HL-60/S4 treated with phorbol 12-myristate 13-acetate at 8.2 ng/mL for 4 days and 3 days (cell line): ENCODE results near the gene MACROD1.

ENCODE experiments used
- in situ Hi-C: fragments of 300-500 bp; cut with MboI; formaldehyde crosslinking; loops from 2 replicates; pipeline ENCODE4 v1.15.0; 2022; ENCODE audit warnings: low sequenced_read_pairs

Gene MACROD1

DNA sequence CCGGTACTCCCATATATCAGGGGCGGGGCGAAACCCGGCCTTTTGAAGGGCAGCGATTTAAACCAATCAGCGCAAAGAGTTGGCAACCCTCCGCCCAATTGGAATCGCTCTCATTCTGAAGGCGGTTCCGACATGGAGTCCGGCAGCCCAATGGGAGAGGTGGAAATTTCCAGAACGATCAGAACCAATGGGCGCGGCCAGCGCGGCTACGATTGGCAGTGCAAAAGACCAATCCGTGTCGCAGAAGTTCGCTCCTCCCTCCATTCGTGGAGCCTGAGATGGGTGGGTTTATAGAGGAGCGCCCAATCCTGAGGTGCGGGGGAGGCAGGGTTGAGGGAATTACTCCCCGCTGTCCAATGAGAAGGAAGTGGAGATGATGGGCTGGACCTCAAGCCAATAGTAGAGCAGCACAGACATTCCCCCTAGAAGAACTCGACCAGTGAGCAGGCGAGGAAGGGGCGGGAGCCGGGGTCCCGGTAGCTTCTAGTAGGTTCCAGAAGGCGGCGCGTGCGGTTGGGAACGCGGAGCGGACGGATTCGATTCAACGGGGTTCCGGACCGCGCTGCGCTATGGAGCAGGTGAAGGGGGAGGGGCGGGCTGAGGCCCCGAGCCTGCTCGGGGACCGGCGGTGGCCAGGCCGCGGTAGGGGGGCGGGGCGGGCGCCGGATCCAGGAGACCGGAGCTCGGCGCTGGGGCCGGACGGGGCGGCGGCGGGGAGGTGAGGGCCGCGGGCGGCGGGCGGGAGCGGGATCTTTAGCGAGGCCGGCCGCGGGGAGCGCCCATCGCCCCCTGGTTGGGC lies 20.0 kb upstream of the MACROD1 start, which contains the start of gene STIP1:
Gene STIP1 (plus strand): TSS at position 479 of the 799 bp plus-strand sequence. CDS start 91 bp downstream, at position 570.
- in situ Hi-C loops = no loop called here

DNA sequence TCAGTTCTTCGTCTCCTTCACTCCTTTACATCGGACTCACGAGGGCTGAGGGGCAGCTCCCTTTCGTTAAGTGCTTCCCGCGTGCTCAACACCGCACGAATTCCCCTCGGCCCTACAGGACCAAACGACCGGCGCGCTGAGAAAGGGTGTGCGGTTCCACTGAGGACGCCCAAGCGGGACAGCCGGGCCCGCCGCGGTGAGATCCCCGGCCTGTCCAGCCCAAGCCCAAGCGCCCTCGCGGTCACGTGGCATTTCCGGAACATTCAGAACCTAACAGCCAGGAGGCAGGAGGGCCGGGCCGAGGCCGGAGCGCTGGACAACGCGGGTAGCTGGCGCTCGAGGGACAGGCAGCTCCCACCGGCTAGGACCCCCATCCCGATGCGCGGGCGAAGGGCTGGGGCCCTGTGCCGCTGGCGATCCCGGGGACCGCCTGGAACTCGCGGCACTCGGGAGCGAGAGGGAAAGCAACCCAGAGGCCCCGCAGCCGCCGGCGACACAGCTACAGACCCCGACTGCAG lies 19.3 kb upstream of the MACROD1 start:
- in situ Hi-C loops = no loop called here

DNA sequence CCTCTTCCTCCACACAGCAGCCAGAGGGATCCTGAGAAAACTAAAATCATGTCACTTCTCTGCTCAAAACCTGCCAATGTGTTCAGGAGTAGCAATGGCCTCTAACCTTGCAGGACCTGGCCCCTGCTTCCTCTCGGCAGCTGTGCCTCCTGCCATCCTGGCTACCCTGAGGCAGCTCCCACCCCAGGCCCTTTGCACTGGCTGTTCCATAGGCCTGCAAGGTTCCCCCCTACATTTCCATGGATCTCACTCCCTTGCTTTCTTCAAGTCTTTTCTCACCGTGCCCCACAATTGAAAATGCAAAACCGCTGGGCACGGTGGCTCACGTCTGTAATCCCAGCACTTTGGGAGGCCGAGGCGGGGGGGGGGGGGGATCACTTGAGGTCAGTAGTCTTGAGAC lies 18.0 kb upstream of the MACROD1 start:
- in situ Hi-C loops = no loop called here

DNA sequence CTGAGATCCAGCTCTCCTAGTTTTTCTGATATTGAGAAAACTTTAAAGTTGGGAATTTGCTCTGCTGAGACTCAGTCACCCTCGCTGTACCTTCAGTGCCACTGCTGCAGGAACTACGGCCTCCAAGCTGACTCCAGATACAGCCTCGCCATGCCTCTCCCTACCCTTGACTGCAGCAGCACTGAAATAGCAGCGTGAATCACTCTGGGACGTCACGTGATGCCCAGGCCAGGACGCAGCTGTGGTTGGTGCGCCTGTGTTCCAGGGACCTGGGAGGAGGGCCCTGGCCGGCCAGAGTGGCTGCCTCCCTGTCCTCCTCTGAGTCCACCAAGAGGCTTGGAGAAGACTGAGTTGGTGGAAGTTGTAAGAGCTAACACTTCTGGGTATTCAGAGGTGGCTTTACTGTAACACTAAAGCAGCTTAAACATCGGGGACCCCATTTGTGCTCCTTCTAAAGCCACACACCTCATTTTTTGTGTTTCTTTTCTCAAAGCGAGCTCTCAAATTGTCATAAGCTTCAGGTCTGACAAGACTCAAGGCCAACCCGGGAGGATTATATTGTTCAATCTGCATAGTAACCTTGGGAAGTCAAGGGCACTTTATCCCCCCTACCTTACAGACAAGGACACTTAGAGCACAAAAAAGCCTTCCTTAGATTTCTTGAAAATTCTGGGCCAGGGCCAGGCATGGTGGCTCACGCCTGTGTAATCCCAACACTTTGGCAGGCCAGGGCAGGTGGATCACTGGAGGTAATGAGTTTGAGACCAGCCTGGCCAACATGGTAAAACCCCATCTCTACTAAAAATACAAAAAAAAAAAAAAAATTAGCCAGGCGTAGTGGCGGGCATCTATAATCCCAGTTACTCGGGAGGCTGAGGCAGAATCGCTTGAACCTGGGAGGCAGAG lies 15.8 kb upstream of the MACROD1 start:
- in situ Hi-C loops = no loop called here

DNA sequence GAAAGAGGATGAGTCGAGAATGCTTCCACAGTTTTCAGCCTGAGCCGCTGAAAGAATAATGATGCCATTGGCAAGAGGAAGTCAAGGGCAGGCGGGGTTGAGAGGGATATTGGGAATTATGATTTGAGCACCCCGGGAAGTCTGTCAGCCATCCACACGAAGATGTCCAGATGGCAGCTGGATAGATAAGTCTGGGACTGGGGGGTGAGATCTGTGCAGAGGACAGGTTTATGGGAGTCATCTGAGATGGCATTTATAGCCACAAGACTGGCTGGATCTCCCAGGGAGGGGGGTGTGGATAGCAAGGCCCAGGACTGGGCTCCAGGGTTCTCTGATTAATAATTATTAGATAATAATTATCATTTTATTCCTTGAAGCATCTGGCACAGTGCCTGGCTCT lies 15.0 kb upstream of the MACROD1 start:
- in situ Hi-C loops = no loop called here

DNA sequence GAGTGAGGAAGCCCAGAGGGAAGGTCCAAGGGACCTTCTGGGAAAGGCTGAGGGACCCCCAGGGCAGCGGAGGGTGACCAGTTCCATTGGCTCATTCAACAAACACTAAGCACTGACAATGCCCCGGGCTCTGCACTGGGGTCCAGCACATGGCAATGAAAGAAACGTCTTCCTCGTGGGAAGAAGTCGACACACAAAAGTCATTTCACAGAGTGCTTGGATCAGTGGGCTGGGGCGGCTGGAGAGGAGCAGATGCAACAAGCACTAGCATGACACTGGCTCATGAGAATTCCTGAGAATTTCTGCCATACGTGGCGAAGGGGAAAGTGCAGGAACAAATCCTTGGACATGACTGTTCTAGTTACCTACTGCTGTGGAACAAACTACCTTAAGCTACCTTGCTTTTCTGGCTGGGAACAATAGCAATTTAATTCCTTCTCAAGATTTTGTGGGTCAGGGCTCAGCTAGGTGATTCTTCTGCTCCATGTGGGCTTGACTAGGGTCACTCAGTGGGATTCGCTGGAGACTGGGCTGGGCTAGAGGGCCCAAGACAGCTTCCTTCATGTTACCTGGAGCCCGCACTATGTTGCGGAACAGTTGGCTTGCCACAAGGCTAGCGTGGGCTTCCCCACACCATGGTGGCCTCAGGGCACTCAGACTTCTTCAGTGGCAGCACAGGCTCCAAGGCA lies 13.2 kb upstream of the MACROD1 start:
- in situ Hi-C loops = no loop called here

DNA sequence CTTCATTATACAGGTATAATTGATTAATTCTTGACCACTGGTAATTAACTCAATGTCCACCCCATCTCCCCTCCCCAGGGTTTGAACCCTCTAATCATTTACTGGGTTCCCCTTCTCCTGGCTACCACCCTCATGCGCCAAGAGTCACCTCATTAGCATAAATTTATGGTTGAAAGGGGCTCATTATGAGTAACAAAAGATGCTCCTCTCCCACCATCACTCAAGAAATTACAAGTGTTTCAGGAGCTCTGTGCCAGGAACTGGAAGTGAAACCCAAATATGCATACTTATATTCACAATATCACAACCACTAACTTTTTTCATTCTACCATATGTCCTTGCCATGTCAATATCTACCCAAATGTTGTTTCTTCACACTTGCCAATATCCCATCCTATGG lies 12.3 kb upstream of the MACROD1 start:
- in situ Hi-C loops = no loop called here

DNA sequence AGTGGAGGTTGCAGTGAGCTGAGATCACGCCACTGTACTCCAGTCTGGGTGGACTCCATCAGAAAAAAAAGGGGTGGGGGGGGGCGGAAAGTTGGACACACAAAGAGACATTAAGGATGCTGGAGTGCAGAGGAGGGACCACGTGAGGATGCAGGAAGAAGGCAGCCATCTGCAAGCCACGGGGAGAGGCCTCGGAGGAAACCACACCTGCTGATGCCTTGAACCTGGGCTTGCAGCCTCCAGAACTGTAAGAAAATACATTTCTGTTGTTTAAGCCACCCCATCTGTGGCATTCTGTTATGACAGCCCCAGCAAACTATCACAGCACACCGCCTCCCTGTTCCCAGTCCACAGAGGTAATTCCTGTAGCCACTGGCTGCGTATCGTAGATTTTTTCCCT lies 10.8 kb upstream of the MACROD1 start:
- in situ Hi-C loops = no loop called here

DNA sequence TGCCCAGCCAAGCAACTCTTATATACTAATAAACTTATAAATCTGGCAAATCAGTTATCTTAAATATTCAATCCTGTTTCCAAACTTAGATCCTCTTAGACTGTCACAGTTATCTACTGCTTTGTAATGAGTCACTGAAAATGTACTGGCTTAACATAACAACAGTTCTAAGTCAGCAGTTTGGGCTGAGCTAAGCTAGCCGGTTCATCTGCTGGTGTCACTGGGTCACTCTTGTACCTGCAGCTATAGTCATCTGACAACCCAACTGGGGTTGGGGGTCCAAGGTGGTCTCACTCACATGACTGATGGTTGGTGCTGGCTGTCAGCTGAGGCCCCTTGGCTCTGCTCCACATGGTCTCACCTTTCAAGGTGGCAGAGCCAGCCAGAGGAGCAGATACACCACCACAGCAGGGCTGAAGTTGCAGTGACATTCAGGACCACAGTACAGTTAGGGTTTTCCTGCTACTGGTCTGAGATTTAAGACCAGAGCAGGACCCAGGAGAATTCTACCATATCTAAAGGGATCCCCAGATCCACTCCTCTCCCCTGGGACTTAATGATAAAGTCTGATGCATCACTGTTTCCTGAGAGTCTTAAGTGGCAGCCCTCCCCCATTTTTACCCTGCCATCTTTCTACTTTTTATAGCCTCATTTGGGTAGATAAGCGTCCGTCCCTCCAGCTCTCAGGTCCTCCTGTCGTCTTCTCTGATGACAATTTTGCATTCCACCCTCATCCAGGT lies 7.9 kb upstream of the MACROD1 start:
- in situ Hi-C loops = loop anchor here (25.0 kb wide), 1 partner anchor 336 kb away; the partner anchor contains the start of gene MARK2

DNA sequence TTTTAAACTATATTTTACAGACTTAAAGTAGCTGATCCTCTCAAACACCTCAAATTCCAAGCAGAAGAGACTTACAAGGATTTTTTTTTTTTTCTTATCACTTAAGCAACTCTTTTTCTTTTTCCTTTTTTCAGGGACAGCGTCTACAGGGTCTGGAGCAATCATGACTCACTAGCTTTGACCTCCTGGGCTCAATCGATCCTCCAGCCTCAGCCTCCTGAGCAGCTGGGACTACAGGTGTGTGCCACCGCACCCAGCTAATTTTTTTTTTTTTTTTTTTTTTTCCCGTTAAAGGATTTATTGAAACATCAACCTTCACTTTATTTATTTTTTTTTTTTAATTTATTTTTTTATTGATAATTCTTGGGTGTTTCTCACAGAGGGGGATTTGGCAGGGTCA lies 4.5 kb upstream of the MACROD1 start:
- in situ Hi-C loops = loop anchor here (25.0 kb wide), 1 partner anchor 333 kb away; the partner anchor contains the start of gene MARK2

DNA sequence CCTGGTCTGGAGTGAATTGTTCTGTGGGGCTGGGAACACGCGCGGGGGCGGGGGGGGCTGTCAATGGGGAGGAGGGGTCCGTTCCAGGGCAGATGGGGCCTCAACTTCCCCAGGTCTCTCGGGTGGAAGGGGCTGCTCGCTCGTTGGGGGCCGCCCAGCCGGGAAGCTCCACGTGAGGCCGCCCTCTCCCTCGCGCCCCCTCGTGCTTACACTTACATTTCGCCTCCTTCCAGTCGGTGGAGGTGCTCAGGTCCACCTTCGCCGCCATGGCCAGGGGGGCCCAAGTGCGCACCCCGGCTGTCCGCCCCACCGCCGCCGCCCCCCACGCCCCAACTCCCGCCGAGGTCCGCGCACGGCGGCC lies 452 bp downstream of the MACROD1 start:
- in situ Hi-C loops = loop anchor here (25.0 kb wide), 1 partner anchor 328 kb away; the partner anchor contains the start of gene MARK2

DNA sequence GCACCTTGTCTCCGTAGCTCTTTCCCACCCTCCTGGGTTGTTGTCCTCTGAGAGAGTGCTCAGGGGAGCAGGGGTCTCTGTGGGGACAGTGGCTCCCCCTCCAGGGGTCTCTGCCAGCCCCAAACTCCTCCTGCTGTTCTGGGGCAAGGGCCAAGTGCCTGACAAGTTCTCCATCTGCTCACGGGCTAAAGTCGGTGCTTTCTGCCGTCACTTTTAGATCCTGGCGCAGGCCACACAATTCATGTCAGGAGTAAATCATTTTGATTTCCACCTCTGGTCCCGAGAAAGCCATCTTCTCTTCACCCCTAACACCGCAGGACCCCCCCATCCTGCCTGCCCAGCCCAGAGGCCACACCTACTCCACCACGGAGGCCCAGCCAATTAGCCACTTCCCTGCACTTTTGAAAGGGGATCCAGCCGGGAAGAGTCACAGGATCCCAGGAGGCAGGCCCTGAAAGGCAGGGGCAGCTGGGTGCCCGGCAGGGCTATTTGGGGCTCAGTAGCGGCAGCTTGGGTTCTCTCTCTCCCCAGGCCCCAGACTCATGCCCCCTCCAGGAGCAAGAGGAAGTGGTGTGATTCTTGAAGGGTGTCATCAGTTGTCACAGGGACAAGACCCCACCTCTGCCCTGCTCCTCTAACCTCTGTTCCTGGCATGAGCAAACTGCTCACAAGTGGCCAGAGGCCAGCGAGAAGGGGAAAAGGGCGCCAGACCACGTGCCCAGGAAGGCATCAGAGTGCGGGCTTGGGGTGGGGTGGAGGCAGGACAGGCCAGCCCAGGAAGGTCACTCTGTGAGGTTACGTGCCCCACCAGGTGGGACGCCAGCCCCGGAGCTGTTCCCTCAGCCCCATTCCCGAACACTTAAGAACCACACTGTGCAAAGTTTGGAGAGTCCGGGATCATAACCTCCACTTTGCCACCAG lies 1.3 kb downstream of the MACROD1 start:
- in situ Hi-C loops = loop anchor here (25.0 kb wide), 1 partner anchor 327 kb away; the partner anchor contains the start of gene MARK2

DNA sequence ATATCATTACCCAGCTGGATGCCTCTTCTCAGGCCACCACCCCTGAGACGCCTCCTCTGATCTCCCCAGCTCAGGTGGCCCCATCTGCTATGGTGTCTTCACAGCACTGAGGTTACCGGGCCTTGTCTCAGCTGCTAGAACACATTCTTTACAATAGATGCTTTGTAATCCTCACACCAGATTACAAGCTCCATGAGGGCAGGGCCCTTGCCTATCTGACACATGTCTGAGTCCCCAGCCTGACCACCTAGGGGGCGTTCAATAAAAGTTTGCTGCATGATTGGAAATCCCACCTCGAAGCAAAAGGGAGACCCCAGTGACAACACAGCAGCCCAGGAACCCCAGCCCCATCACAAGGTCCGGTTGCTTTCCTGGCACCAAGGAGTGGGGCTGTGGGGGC lies 2.0 kb downstream of the MACROD1 start:
- in situ Hi-C loops = loop anchor here (25.0 kb wide), 1 partner anchor 327 kb away; the partner anchor contains the start of gene MARK2

DNA sequence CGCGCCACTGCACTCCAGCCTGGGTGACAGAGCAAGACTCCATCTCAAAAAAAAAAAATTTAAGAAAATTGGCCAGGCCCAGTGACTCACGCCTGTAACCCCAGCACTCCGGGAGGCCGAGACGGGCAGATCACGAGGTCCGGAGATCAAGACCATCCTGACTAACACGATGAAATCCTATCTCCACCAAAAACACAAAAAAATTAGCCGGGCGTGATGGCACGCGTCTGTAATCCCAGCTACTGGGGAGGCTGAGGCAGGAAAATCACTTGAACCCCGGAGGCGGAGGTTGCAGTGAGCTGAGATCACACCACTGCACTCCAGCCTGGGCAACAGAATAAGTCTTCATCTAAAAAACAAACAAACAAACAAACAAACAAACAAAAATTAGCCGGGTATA lies 3.1 kb downstream of the MACROD1 start:
- in situ Hi-C loops = loop anchor here (25.0 kb wide), 1 partner anchor 325 kb away; the partner anchor contains the start of gene MARK2

DNA sequence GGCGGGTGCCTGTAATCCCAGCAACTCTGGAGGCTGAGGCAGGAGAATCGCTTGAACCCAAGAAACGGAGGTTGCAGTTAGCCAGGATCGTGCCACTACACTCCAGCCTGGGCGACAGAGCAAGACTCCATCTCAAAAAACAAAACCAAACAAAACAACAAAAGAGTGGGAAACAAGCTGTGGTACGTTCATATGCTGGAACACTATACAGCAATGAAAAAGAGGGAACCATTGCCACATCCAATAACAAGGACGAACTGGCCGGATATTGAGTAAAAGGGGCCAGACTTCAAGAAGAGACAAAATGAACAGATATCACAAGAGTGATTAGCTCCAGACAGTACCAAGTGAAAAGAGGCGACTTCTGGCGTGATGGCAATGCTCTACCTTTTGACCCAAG lies 4.9 kb downstream of the MACROD1 start:
- in situ Hi-C loops = loop anchor here (25.0 kb wide), 1 partner anchor 324 kb away; the partner anchor contains the start of gene MARK2

DNA sequence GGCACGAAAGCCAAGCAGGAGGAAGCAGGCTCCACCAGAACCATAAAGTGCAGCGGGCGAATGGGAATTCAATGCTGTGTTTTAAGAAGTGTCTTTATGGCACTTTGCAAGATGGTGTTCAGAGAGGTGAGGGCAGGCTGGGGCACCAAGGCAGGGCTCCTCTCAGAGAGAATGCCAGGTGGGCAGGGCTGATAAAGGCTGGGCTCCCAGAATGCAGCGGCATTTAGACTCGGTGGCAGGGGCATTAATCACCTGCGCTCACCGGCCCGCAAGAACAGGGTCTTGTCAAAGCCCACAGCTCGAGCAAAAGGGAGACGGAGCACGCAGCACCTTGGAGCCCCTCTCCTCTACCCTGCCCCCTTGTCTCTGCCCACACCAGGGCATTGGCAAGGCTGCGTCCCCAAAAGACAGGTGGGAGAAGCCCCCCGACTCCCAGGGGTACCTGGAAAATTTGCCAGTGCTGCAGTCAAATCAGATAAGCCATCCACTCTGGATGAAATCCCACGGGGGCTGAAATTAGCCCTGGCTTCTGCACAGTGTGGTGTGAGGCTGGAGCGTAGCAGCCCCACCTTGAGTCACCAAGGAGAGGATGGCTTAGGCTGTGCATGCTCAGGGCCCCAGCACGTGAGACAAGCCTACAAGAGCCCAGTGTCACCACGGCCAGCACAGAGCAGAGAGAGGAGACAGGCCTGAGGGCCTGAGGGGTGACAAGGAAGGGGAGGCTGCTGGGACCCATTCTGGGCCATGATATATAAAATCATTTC lies 8.1 kb downstream of the MACROD1 start:
- in situ Hi-C loops = loop anchor here (25.0 kb wide), 1 partner anchor 321 kb away; the partner anchor contains the start of gene MARK2

DNA sequence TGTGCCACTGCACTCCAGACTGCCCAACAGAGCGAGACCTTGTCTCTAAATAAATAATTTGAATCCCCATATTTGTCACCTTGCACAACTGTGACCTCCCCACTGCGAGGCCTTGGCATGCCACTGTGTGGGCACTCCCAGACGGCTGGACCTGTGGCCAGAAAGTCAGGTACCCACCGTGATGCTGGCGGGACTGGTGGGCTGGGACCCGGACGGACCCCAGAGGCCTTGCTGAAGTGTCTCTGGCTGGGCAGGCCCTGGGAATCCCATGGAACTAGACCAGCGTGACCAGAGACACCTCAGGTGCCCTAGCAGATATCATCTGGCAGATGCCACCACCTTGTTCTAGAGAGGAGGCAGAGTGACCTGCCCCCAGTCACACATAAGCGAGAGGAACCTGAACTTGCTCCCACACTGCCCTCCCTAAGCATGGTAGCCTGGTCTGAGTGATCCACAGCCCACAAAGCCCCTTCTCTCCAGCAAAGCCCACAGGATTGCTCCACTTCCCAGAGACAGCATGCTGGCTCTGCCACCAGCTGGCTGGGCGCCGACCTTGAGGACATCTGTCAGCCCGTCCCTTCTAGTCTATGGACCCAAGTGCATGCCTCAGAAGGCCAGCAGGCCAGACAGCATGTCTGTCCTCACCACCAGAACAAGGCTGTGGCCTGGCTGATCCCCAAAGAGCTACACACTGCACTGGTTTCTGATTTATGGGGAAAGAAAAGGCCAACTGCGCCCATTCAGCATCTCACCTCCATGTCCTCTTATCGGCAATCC lies 9.5 kb downstream of the MACROD1 start:
- in situ Hi-C loops = loop anchor here (25.0 kb wide), 1 partner anchor 319 kb away; the partner anchor contains the start of gene MARK2
